Measurements from ENCODE around the gene CFAP410. TPM values are rescaled to one million over a fixed set of nuclear protein-coding genes. Genes with fewer than 3 reads are reported as not detected.

Gene CFAP410
- total and polyA plus RNA-seq, 2 of the 13 experiments (the other 11 are each of a cell fraction or from before 2014, with no cell fraction given), result 8.0 to 20.1 TPM

- TF ChIP-seq ZNF407 (CRISPR knock-in tag; IDR thresholded peaks at IDR 0.05; ENCODE audit: not compliant biosample characterization) (peak; percentile 62), ZNF556 (CRISPR knock-in tag; IDR thresholded peaks at IDR 0.05; ENCODE audit: borderline replicate concordance) (peak; percentile 63; the same call in 1 of the 2 replicates), PHF21A (CRISPR knock-in tag; IDR thresholded peaks at IDR 0.05) (0 out of 2 replicates have a peak, but pooled peaks have one; percentile 38), ZMYM3 (CRISPR knock-in tag; IDR thresholded peaks at IDR 0.05) (0 out of 2 replicates have a peak, but pooled peaks have one; percentile 21), ZNF724P (CRISPR knock-in tag; IDR thresholded peaks at IDR 0.05; ENCODE audit: borderline replicate concordance) (0 out of 2 replicates have a peak, but pooled peaks have one; percentile 81), HINFP (CRISPR knock-in tag; IDR thresholded peaks at IDR 0.05; ENCODE audit: low read depth) (no peak), PCBP1 (IDR thresholded peaks at IDR 0.05; ENCODE audit: borderline replicate concordance, low read depth, low read length) (0 out of 2 replicates have a peak, but pooled peaks have one; percentile 72), KDM2A (CRISPR knock-in tag; IDR thresholded peaks at IDR 0.05; ENCODE audit: borderline replicate concordance, low read depth) (peak; percentile 55; the same call in 1 of the 2 replicates), ZNF12 (CRISPR knock-in tag; IDR thresholded peaks at IDR 0.05) (no peak), ESRRA (CRISPR knock-in tag; IDR thresholded peaks at IDR 0.05; ENCODE audit: low read depth) (peak; percentile 33; the same call in 1 of the 2 replicates), PAXIP1 (CRISPR knock-in tag; conservative IDR thresholded peaks at IDR 0.05) (peak; percentile 45; the same call in 1 of the 2 replicates), ZNF501 (CRISPR knock-in tag; IDR thresholded peaks at IDR 0.05) (peak; percentile 74), ZNF772 (CRISPR knock-in tag; IDR thresholded peaks at IDR 0.05) (0 out of 2 replicates have a peak, but pooled peaks have one; percentile 33), ZNF160 (CRISPR knock-in tag; IDR thresholded peaks at IDR 0.05) (peak; percentile 81), BCL6 (CRISPR knock-in tag; IDR thresholded peaks at IDR 0.05) (peak; percentile 19; the same call in 1 of the 2 replicates)
Observed at GRCh38 chr21:44299458-44300261, 39.5 kb downstream of the CFAP410 start, which contains the start of gene PFKL (continued).
